ENCODE results near the gene MPP2.

MPP2 gene

DNA sequence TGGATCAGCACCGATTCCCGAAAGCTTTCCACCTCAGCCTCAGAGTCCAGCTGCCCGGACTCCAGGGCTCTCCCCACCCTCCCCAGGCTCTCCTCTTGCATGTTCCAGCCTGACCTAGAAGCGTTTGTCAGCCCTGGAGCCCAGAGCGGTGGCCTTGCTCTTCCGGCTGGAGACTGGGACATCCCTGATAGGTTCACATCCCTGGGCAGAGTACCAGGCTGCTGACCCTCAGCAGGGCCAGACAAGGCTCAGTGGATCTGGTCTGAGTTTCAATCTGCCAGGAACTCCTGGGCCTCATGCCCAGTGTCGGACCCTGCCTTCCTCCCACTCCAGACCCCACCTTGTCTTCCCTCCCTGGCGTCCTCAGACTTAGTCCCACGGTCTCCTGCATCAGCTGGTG is 45.4 kb downstream of the MPP2 start:
- TF ChIP-seq, protein P1, sequence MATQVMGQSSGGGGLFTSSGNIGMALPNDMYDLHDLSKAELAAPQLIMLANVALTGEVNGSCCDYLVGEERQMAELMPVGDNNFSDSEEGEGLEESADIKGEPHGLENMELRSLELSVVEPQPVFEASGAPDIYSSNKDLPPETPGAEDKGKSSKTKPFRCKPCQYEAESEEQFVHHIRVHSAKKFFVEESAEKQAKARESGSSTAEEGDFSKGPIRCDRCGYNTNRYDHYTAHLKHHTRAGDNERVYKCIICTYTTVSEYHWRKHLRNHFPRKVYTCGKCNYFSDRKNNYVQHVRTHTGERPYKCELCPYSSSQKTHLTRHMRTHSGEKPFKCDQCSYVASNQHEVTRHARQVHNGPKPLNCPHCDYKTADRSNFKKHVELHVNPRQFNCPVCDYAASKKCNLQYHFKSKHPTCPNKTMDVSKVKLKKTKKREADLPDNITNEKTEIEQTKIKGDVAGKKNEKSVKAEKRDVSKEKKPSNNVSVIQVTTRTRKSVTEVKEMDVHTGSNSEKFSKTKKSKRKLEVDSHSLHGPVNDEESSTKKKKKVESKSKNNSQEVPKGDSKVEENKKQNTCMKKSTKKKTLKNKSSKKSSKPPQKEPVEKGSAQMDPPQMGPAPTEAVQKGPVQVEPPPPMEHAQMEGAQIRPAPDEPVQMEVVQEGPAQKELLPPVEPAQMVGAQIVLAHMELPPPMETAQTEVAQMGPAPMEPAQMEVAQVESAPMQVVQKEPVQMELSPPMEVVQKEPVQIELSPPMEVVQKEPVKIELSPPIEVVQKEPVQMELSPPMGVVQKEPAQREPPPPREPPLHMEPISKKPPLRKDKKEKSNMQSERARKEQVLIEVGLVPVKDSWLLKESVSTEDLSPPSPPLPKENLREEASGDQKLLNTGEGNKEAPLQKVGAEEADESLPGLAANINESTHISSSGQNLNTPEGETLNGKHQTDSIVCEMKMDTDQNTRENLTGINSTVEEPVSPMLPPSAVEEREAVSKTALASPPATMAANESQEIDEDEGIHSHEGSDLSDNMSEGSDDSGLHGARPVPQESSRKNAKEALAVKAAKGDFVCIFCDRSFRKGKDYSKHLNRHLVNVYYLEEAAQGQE (IDR thresholded peaks at IDR 0.05; ENCODE audit: low read depth): no peak
- TF ChIP-seq, protein P2, sequence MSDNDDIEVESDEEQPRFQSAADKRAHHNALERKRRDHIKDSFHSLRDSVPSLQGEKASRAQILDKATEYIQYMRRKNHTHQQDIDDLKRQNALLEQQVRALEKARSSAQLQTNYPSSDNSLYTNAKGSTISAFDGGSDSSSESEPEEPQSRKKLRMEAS (IDR thresholded peaks at IDR 0.05): no peak
- no peak for TF ChIP-seq RAD21 (IDR thresholded peaks at IDR 0.05; ENCODE audit: low read depth)
- TF ChIP-seq, protein P3, sequence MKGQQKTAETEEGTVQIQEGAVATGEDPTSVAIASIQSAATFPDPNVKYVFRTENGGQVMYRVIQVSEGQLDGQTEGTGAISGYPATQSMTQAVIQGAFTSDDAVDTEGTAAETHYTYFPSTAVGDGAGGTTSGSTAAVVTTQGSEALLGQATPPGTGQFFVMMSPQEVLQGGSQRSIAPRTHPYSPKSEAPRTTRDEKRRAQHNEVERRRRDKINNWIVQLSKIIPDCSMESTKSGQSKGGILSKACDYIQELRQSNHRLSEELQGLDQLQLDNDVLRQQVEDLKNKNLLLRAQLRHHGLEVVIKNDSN (IDR thresholded peaks at IDR 0.05): no peak
- no peak for TF ChIP-seq EP300 (IDR thresholded peaks at IDR 0.05; ENCODE audit: borderline replicate concordance)
- TF ChIP-seq YY1 (IDR thresholded peaks at IDR 0.05; ENCODE audit: low read depth): no peak
- TF ChIP-seq TCF12 (IDR thresholded peaks at IDR 0.05; ENCODE audit: low read depth): no peak
- TF ChIP-seq NFIC (IDR thresholded peaks at IDR 0.05): no peak
- no peak for TF ChIP-seq CEBPB (IDR thresholded peaks at IDR 0.05)
- TF ChIP-seq EGR1 (IDR thresholded peaks at IDR 0.05): no peak
- TF ChIP-seq FOXM1 (IDR thresholded peaks at IDR 0.05; ENCODE audit: borderline replicate concordance, low read depth): no peak
- TF ChIP-seq TEAD4 (IDR thresholded peaks at IDR 0.05): no peak
- no peak for TF ChIP-seq ZBTB7A (IDR thresholded peaks at IDR 0.05; ENCODE audit: low read depth)
- TF ChIP-seq CREB1 (IDR thresholded peaks at IDR 0.05; ENCODE audit: low read depth): no peak
- TF ChIP-seq TAF1 (IDR thresholded peaks at IDR 0.05; ENCODE audit: low read depth): no peak

DNA sequence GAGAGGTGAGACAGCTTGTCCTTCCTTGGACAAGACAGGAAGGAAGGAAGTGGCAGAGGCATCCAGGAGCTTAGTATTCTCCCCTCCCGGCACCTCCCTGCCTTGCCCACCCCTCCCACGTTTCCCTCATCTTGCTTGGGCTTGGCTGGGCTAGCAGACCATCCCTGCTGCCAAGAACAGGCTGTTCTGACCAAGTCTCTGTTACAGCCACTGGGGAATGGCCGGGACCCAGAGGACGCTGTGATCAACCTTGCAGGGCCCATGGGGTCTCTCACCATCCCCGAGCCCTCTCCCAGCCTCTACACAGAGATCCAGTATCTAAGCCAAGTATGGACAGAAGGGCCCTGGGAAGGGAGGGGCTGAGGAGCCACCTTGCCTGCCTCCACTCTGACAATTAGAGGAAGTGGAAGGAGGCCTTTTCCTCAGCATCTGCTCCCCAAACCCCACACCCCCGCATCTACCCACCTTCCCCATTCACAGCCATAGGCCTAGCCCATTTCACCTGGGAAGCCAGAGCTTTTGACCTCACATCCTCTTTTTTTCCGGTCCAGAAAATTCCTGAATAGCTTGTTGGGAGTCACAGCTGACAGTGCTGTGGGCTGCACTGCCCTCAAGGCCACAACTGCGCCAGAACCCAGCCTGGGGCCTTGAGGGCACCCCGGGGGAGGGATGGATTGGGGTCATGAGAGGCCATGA is 46.3 kb downstream of the MPP2 start:
- TF ChIP-seq CEBPB (IDR thresholded peaks at IDR 0.05): no peak
- no peak for TF ChIP-seq CREB1 (IDR thresholded peaks at IDR 0.05; ENCODE audit: low read depth)
- TF ChIP-seq EGR1 (IDR thresholded peaks at IDR 0.05): no peak
- TF ChIP-seq RAD21 (IDR thresholded peaks at IDR 0.05; ENCODE audit: low read depth): no peak
- TF ChIP-seq TCF12 (IDR thresholded peaks at IDR 0.05; ENCODE audit: low read depth): no peak
- no peak for TF ChIP-seq TEAD4 (IDR thresholded peaks at IDR 0.05)
- TF ChIP-seq, protein P1 (IDR thresholded peaks at IDR 0.05; ENCODE audit: low read depth): no peak
- no peak for TF ChIP-seq TAF1 (IDR thresholded peaks at IDR 0.05; ENCODE audit: low read depth)
- no peak for TF ChIP-seq FOXM1 (IDR thresholded peaks at IDR 0.05; ENCODE audit: borderline replicate concordance, low read depth)
- no peak for TF ChIP-seq EP300 (IDR thresholded peaks at IDR 0.05; ENCODE audit: borderline replicate concordance)
- TF ChIP-seq ZBTB7A (IDR thresholded peaks at IDR 0.05; ENCODE audit: low read depth): no peak
- no peak for TF ChIP-seq NFIC (IDR thresholded peaks at IDR 0.05)
- TF ChIP-seq, protein P3 (IDR thresholded peaks at IDR 0.05): no peak

DNA sequence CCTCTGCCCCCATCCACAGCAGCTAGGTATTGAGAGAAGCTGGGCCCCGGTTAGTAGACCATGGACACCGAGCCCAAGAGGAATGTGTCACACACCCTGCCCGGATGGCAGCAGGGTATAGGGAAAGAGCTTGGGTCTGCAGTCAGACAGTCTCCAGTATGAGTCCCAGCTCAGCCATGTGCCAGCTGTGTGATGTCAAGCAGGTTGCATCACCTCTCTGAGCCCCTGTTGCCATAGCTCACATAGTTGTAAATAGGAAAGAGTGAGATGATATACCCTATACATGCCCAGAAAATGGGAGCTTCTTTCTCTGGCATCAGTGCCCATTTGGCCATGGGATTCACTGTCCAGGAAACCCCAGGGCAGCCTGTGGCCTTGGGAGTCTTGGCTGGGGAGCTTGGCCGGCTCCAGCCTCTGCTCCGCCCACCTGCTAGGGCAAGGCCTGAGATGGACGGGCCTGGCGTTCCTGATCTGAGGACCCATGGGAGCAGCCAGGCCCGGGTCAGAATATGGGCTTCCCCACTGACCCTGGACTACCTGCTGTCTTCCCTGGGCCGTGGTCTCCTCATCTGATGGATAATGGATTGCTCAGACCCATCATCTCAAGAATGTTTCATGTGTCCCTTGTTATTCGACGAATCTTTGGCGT is 47.1 kb downstream of the MPP2 start:
- no peak for TF ChIP-seq TCF12 (IDR thresholded peaks at IDR 0.05; ENCODE audit: low read depth)
- TF ChIP-seq RAD21 (IDR thresholded peaks at IDR 0.05; ENCODE audit: low read depth): no peak
- no peak for TF ChIP-seq ZBTB7A (IDR thresholded peaks at IDR 0.05; ENCODE audit: low read depth)
- no peak for TF ChIP-seq CEBPB (IDR thresholded peaks at IDR 0.05)
- TF ChIP-seq FOXM1 (IDR thresholded peaks at IDR 0.05; ENCODE audit: borderline replicate concordance, low read depth): no peak
- TF ChIP-seq, protein P3 (IDR thresholded peaks at IDR 0.05): no peak
- no peak for TF ChIP-seq EGR1 (IDR thresholded peaks at IDR 0.05)
- TF ChIP-seq EP300 (IDR thresholded peaks at IDR 0.05; ENCODE audit: borderline replicate concordance): no peak
- no peak for TF ChIP-seq YY1 (IDR thresholded peaks at IDR 0.05; ENCODE audit: low read depth)
- TF ChIP-seq TAF1 (IDR thresholded peaks at IDR 0.05; ENCODE audit: low read depth): no peak
- no peak for TF ChIP-seq CREB1 (IDR thresholded peaks at IDR 0.05; ENCODE audit: low read depth)
- TF ChIP-seq, protein P1 (IDR thresholded peaks at IDR 0.05; ENCODE audit: low read depth): no peak
- TF ChIP-seq NFIC (IDR thresholded peaks at IDR 0.05): no peak
